GM12801 (cell line): ENCODE measurements around the gene UNC79.

Experiments used
- CTCF ChIP-seq: IDR thresholded peaks from one replicate; pipeline ENCODE4 v1.5.1; 2011; ENCODE audit warnings: control low read depth; ENCODE audit not compliant: insufficient read length; ENCODE audit errors: extremely low read depth

Gene UNC79

GRCh38 chr14:93709249-93709648 lies 278.5 kb downstream of the UNC79 start:
- TF ChIP-seq CTCF, result no peak

GRCh38 chr14:93712079-93712837 lies 281.5 kb downstream of the UNC79 start:
- TF ChIP-seq CTCF, result no peak

GRCh38 chr14:93712838-93713724 lies 282.3 kb downstream of the UNC79 start:
- TF ChIP-seq CTCF, result no peak

- TF ChIP-seq CTCF, result no peak
Measured at GRCh38 chr14:93713726-93714405, 283.1 kb downstream of the UNC79 start.

GRCh38 chr14:93714605-93715004 lies 283.9 kb downstream of the UNC79 start:
- TF ChIP-seq CTCF, result no peak

- TF ChIP-seq CTCF, result no peak
Measured at GRCh38 chr14:93715279-93715927, 284.7 kb downstream of the UNC79 start.
